ENCODE data around the gene TEAD1.

GRCh38 chr11:12721816-12722604 is 47.8 kb downstream of the TEAD1 start:
- no peak for TF ChIP-seq CTCF (conservative IDR thresholded peaks at IDR 0.05)
- TF ChIP-seq ZFX (IDR thresholded peaks at IDR 0.05), result no peak
